H1 (cell line): Measurements from ENCODE around the gene NCOA5. TPM values are rescaled to one million over a fixed set of nuclear protein-coding genes. Genes with fewer than 3 reads are reported as not detected.
A peak's percentile ranks its signal among the peaks of the same experiment; 100 is the strongest.

Experiments used
- CTCF ChIA-PET: fragments of 300-600 bp; sonication (Branson Sonifier 250); formaldehyde crosslinking; loops from one replicate; lab custom pipeline; 2021; ENCODE audit not compliant: partially characterized antibody; lab: Charles Lee
- POLR2A ChIA-PET: fragments of 300-600 bp; sonication (Branson Sonifier 250); formaldehyde crosslinking; loops from one replicate; lab custom pipeline; 2021; ENCODE audit warnings: inconsistent platforms; ENCODE audit not compliant: partially characterized antibody; lab: Charles Lee
- DNase-seq, 2 experiments: peaks; one replicate each; pipeline versions ENCODE4 v3.0.0 to v3.0.0-alpha.2; 2010 to 2022; ENCODE audit warnings: low spot score in 2 of 2, low read depth in 1 of 2, mixed read lengths in 1 of 2
- FAIRE-seq: peaks from 2 replicates; lab custom pipeline; 2011; peaks lifted over from hg19 to GRCh38; lab: Jason Lieb, UNC
- H2AFZ ChIP-seq: 2 replicates; pipeline ENCODE4 v1.8.1; 2012; ENCODE audit warnings: low read length, inconsistent platforms
- H2AK5ac ChIP-seq: 2 replicates; pipeline ENCODE4 v1.6.1; 2013; ENCODE audit warnings: low read depth, low read length
- H2BK120ac ChIP-seq: replicated peaks from 2 replicates; pipeline ENCODE3; 2013; ENCODE audit warnings: low read depth, low read length, inconsistent platforms
- H2BK12ac ChIP-seq: 2 replicates; pipeline ENCODE4 v1.6.1; 2013; ENCODE audit warnings: low read depth, low read length
- H2BK15ac ChIP-seq: 2 replicates; pipeline ENCODE4 v1.6.1; 2013; ENCODE audit warnings: low read length
- H2BK20ac ChIP-seq: 2 replicates; pipeline ENCODE4 v1.6.1; 2013; ENCODE audit warnings: low read length
- H2BK5ac ChIP-seq: 2 replicates; pipeline ENCODE4 v1.6.1; 2013; ENCODE audit warnings: low read depth, low read length
- H3K14ac ChIP-seq: 2 replicates; pipeline ENCODE4 v1.6.1; 2013; ENCODE audit warnings: inconsistent platforms; ENCODE audit not compliant: insufficient read length
- H3K18ac ChIP-seq: 2 replicates; pipeline ENCODE4 v1.6.1; 2013; ENCODE audit warnings: low read length; ENCODE audit errors: extremely low read depth
- H3K23ac ChIP-seq: 2 replicates; pipeline ENCODE4 v1.6.1; 2013; ENCODE audit warnings: inconsistent platforms; ENCODE audit not compliant: insufficient read length
- H3K23me2 ChIP-seq: 2 replicates; pipeline ENCODE4 v1.6.1; 2013; ENCODE audit warnings: low read depth, low read length
- H3K27ac ChIP-seq: 2 replicates; pipeline ENCODE4 v1.6.1; 2011; ENCODE audit warnings: low read depth, low read length, inconsistent platforms
- H3K27me3 ChIP-seq, 4 experiments: replicated peaks in 1 of 4; 1 replicate in 1 of 4; 2 replicates in 3 of 4; pipeline versions ENCODE4 v1.6.1 to v1.8.1; 2011 to 2013; ENCODE audit warnings: low read length in 3 of 4, mild to moderate bottlenecking in 3 of 4, inconsistent platforms in 2 of 4, mixed read lengths in 2 of 4, moderate library complexity in 1 of 4; ENCODE audit not compliant: control insufficient read depth in 3 of 4, insufficient read depth in 3 of 4; ENCODE audit errors: extremely low read depth in 1 of 4
- H3K36me3 ChIP-seq, 4 experiments: 2 replicates each; pipeline versions ENCODE4 v1.6.1 to v1.8.1; 2011 to 2013; ENCODE audit warnings: mild to moderate bottlenecking in 4 of 4, low read length in 3 of 4, moderate library complexity in 2 of 4, control low read depth in 1 of 4, inconsistent platforms in 1 of 4; ENCODE audit not compliant: insufficient read depth in 4 of 4, control insufficient read depth in 2 of 4
- H3K4ac ChIP-seq: replicated peaks from 2 replicates; pipeline ENCODE3; 2013; ENCODE audit warnings: low read length, low read depth, mixed read lengths, inconsistent platforms; ENCODE audit not compliant: insufficient read length
- H3K4me1 ChIP-seq, 4 experiments: replicated peaks in 1 of 4; 1 replicate in 1 of 4; 2 replicates in 3 of 4; pipeline versions ENCODE4 v1.6.1 to v1.8.1; 2011 to 2013; ENCODE audit warnings: low read length in 3 of 4, inconsistent platforms in 2 of 4, mixed read lengths in 1 of 4; ENCODE audit not compliant: insufficient read depth in 4 of 4, control insufficient read depth in 3 of 4
- H3K4me2 ChIP-seq, 2 experiments: 2 replicates each; pipeline versions ENCODE4 v1.6.1 to v1.8.1; 2011 to 2013; ENCODE audit warnings: low read depth in 2 of 2, low read length in 2 of 2, control low read depth in 1 of 2, inconsistent platforms in 1 of 2, mild to moderate bottlenecking in 1 of 2; ENCODE audit not compliant: insufficient read depth in 1 of 2
- H3K4me3 ChIP-seq, 4 experiments: fragments of 200-600, 300-600 bp in 1 of 4; sonication (generic), shearing (Covaris generic), sonication (Bioruptor Twin) in 1 of 4; 2 replicates each; pipeline versions ENCODE4 v1.5.1 to v1.8.1; 2011 to 2016; ENCODE audit warnings: low read length in 4 of 4, low read depth in 3 of 4, control low read depth in 2 of 4, inconsistent platforms in 2 of 4, mild to moderate bottlenecking in 2 of 4, mixed read lengths in 1 of 4, moderate library complexity in 1 of 4; ENCODE audit not compliant: insufficient read depth in 2 of 4; ENCODE audit errors: extremely low read depth in 1 of 4
- H3K56ac ChIP-seq: replicated peaks from 2 replicates; pipeline ENCODE3; 2013; ENCODE audit warnings: low read depth, mild to moderate bottlenecking, mixed read lengths, low read length, inconsistent platforms; ENCODE audit not compliant: insufficient read length
- H3K79me1 ChIP-seq: 2 replicates; pipeline ENCODE4 v1.6.1; 2013; ENCODE audit warnings: low read depth, low read length, control low read depth
- H3K79me2 ChIP-seq, 2 experiments: 2 replicates each; pipeline versions ENCODE4 v1.6.1 to v1.8.1; 2012 to 2013; ENCODE audit warnings: low read length in 2 of 2, mild to moderate bottlenecking in 2 of 2, inconsistent platforms in 1 of 2; ENCODE audit not compliant: insufficient read depth in 2 of 2, control insufficient read depth in 1 of 2
- H3K9ac ChIP-seq, 4 experiments: replicated peaks in 1 of 4; 1 replicate in 1 of 4; 2 replicates in 3 of 4; pipeline versions ENCODE4 v1.6.1 to v1.8.1; 2011 to 2013; ENCODE audit warnings: low read depth in 3 of 4, low read length in 3 of 4, control low read depth in 2 of 4, mild to moderate bottlenecking in 2 of 4, moderate library complexity in 2 of 4, inconsistent platforms in 1 of 4; ENCODE audit errors: extremely low read depth in 1 of 4
- H3K9me3 ChIP-seq, 2 experiments: 2 replicates each; pipeline versions ENCODE4 v1.6.1 to v1.8.1; 2012 to 2013; ENCODE audit warnings: mild to moderate bottlenecking in 2 of 2, moderate library complexity in 2 of 2, control low read depth in 1 of 2, inconsistent platforms in 1 of 2, low read depth in 1 of 2, low read length in 1 of 2, mixed read lengths in 1 of 2; ENCODE audit not compliant: insufficient read depth in 2 of 2
- H4K20me1 ChIP-seq, 2 experiments: replicated peaks in 1 of 2; 2 replicates each; pipeline versions ENCODE3 to v1.8.1; 2011 to 2013; ENCODE audit warnings: inconsistent platforms in 2 of 2, low read length in 2 of 2, mild to moderate bottlenecking in 1 of 2; ENCODE audit not compliant: insufficient read depth in 2 of 2, control insufficient read depth in 1 of 2
- H4K5ac ChIP-seq: 2 replicates; pipeline ENCODE4 v1.6.1; 2013; ENCODE audit warnings: low read length, low read depth, mixed read lengths, inconsistent platforms; ENCODE audit not compliant: insufficient read length
- H4K8ac ChIP-seq: 2 replicates; pipeline ENCODE4 v1.8.0; 2013; ENCODE audit warnings: mild to moderate bottlenecking, moderate library complexity, low read length, inconsistent platforms; ENCODE audit not compliant: insufficient read depth; ENCODE audit errors: extremely low read depth
- H4K91ac ChIP-seq: replicated peaks from 2 replicates; pipeline ENCODE3; 2013; ENCODE audit warnings: low read length, mixed read lengths, inconsistent platforms; ENCODE audit not compliant: insufficient read length
- CHD2 ChIP-seq: IDR thresholded peaks from 2 replicates; pipeline ENCODE4 v1.6.1; 2012; ENCODE audit warnings: low read length, improper control_type of control experiment
- CREB1 ChIP-seq: IDR thresholded peaks from 2 replicates; pipeline ENCODE4 v1.6.1; 2012; ENCODE audit warnings: inconsistent platforms
- RBBP5 ChIP-seq: IDR thresholded peaks from 2 replicates; pipeline ENCODE4 v1.7.1; 2012; ENCODE audit warnings: low read depth, mild to moderate bottlenecking, inconsistent platforms, low read length, moderate library complexity, borderline replicate concordance
- SIN3A ChIP-seq, 2 experiments: IDR thresholded peaks in 1 of 2; conservative IDR thresholded peaks in 1 of 2; 2 replicates each; pipeline ENCODE4 v1.6.1; 2011 to 2012; ENCODE audit warnings: low read length in 2 of 2, improper control_type of control experiment in 1 of 2, low read depth in 1 of 2, mild to moderate bottlenecking in 1 of 2
- SP4 ChIP-seq: IDR thresholded peaks from 2 replicates; pipeline ENCODE4 v1.6.1; 2012; ENCODE audit warnings: low read length, inconsistent platforms
- YY1 ChIP-seq: IDR thresholded peaks from 2 replicates; pipeline ENCODE4 v1.6.1; 2011; ENCODE audit warnings: low read depth, mild to moderate bottlenecking, low read length
- WGBS, 2 experiments: shearing (Covaris generic) in 1 of 2; methylation state at CpG; one replicate each; pipeline versions ENCODE4 v1.1.6 to v1.1.7; 2013 to 2015; ENCODE audit warnings: low lambda C conversion rate in 2 of 2, mixed read lengths in 2 of 2, inconsistent platforms in 1 of 2, low coverage in 1 of 2, missing lambda C conversion rate in 1 of 2; ENCODE audit not compliant: insufficient replicate concordance in 2 of 2, insufficient coverage in 1 of 2, insufficient read length in 1 of 2; ENCODE audit errors: extremely low coverage in 1 of 2, missing lambda C conversion rate in 1 of 2; 5-methylcytosine and 5-hydroxymethylcytosine counted together
- polyA plus RNA-seq, 7 experiments: library from polyadenylated mRNA; depleted of rRNA in 3 of 7; stranded (reverse) in 5 of 7; unstranded in 2 of 7; fragments of >200 nt in 5 of 7; fragments of 200-250 nt in 2 of 7; gene quantifications; 1 replicate in 5 of 7; 2 replicates in 1 of 7; 4 replicates in 1 of 7; pipeline versions ENCODE4 v1.2.1 to v1.2.3, GENCODE V29; 2011 to 2013; ENCODE audit warnings: missing spikeins in 2 of 7, mixed read lengths in 2 of 7
- total RNA-seq: library from RNA; stranded (reverse); fragmentation: NEBNext Ultra II Directional; extraction: Animal tissue kit (Norgen Biotek cat#: 25700); gene quantifications from 2 replicates; pipeline ENCODE4 v1.2.1, GENCODE V29; 2021

Gene NCOA5
- total and polyA plus RNA-seq, 2 of the 8 experiments (the other 6 are each of a cell fraction or from before 2014, with no cell fraction given) = 20.4 to 29.0 TPM

GRCh38 chr20:46089167-46089416 is 670 bp downstream of the NCOA5 start:
- peak overlapping the region; percentile 51; the same call in 1 of the 2 replicates for H3K18ac ChIP-seq
- H2BK12ac ChIP-seq = no peak overlapping the region
- no peak overlapping the region for H3K14ac ChIP-seq
- no peak overlapping the region for H2AK5ac ChIP-seq
- TF ChIP-seq YY1 (no peak), CHD2 (no peak), SIN3A (conservative IDR thresholded peaks at IDR 0.05 in 1 of 2, IDR thresholded peaks at IDR 0.05 in 1 of 2; ENCODE audit: low read depth in 1 of 2, low read length in 2 of 2) (peak in 1 of 2 experiments; percentile 37; a peak in 1 of 4 replicates), SP4 (no peak), RBBP5 (peak; percentile 57; the same call in 1 of the 2 replicates), CREB1 (no peak)
- H4K91ac ChIP-seq = peak overlapping the region; percentile 40
- peak overlapping the region; percentile 78 to 97 (median 84) for H3K4me3 ChIP-seq
- H3K4ac ChIP-seq = no peak overlapping the region
- H4K8ac ChIP-seq = peak overlapping the region; percentile 100; the same call in 1 of the 2 replicates
- no peaks in the 10 kb centered on the region; the same call in 1 of the 2 replicates for H3K23me2 ChIP-seq
- DNase-seq = no peak
- H3K36me3 ChIP-seq = no peaks in the 10 kb centered on the region
- no peaks in the 10 kb centered on the region for H3K27me3 ChIP-seq
- H3K23ac ChIP-seq = no peak overlapping the region
- ChIA-PET CTCF (interaction anchor here (0.8 to 2.4 kb wide), 9 partner anchors 8 to 67 kb away, joined by 3 to 10 read pairs (median 3); no protein-coding TSS in a partner anchor), POLR2A (interaction anchor here (0.6 to 2.5 kb wide), 23 partner anchors 10 to 242 kb away, joined by 3 to 32 read pairs (median 3); partner anchors contain the start of genes CD40 and SLC12A5)
- no peak overlapping the region for H2BK15ac ChIP-seq
- FAIRE-seq = no peak
- H2BK120ac ChIP-seq = no peak overlapping the region
- peak overlapping the region; percentile 99; the same call in 1 of the 2 replicates for H3K27ac ChIP-seq
- no peaks in the 10 kb centered on the region; a peak in 1 of 4 replicates for H3K9me3 ChIP-seq
- H4K20me1 ChIP-seq = peaks cover 9 to 12% of the 10 kb centered on the region in 2 experiments
- WGBS, 2 experiments = 0% methylated on average over 28 of the region's 31 CpGs; no CpG with 5 or more reads in 1 of the 2 experiments
- no peak overlapping the region for H2BK20ac ChIP-seq
- peaks cover 5% of the 10 kb centered on the region; the same call in 1 of the 2 replicates for H3K79me1 ChIP-seq
- peak overlapping the region; percentile 85 to 100 (median 98) for H3K9ac ChIP-seq
- peak overlapping the region; percentile 98 for H4K5ac ChIP-seq
- peak overlapping the region; percentile 86 for H3K56ac ChIP-seq
- H3K4me2 ChIP-seq = peak overlapping the region; percentile 69 to 90
- H3K4me1 ChIP-seq = peaks cover 0 to 6% (median 2%) of the 10 kb centered on the region in 4 experiments; a peak in 4 of 7 replicates
- no peak overlapping the region for H2AFZ ChIP-seq
- H3K79me2 ChIP-seq = peaks cover 16 to 50% of the 10 kb centered on the region in 2 experiments
- H2BK5ac ChIP-seq = peak overlapping the region; percentile 87
